BE2C (cell line): Measurements from ENCODE around the gene RASSF9.

ENCODE experiments used
- DNase-seq: peaks from one replicate; pipeline ENCODE4 v3.0.0-alpha.2; 2020
- H3K27me3 ChIP-seq: fragments of 250-450 bp; sonication (Bioruptor Pico); 2 replicates; pipeline ENCODE4 v1.5.1; 2020; ENCODE audit warnings: mild to moderate bottlenecking
- H3K36me3 ChIP-seq: fragments of 250-450 bp; sonication (Bioruptor Pico); 2 replicates; pipeline ENCODE4 v1.5.1; 2020; ENCODE audit warnings: mild to moderate bottlenecking
- H3K4me1 ChIP-seq: fragments of 250-450 bp; sonication (Bioruptor Pico); 2 replicates; pipeline ENCODE4 v1.5.1; 2020
- H3K4me3 ChIP-seq: 2 replicates; pipeline ENCODE4 v1.5.1; 2011; ENCODE audit warnings: low read depth, low read length
- H3K9me3 ChIP-seq: fragments of 250-450 bp; sonication (Bioruptor Pico); 2 replicates; pipeline ENCODE4 v1.5.1; 2020
- CTCF ChIP-seq: IDR thresholded peaks from 2 replicates; pipeline ENCODE4 v1.5.1; 2012; ENCODE audit warnings: mild to moderate bottlenecking, low read depth, low read length

Gene RASSF9

DNA sequence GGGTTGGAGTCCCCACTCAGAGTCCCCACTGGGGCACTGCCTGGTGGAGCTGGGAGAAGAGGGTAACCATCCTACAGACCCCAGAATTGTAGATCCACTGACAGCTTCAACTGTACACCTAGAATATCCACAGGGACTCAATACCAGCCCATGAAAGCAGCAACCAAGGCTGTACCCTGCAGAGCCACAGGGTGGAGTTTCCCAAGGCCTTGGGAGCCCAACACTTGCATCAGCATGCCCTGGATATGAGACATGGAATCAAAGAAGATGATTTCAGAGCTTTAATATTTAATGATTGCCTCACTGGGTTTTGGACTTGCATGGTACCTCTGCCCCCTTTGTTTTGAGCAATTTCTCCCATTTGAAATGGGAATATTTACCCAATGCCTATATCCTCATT, 80.4 kb downstream of the RASSF9 start:
- no peak for TF ChIP-seq CTCF
- no peak for DNase-seq
- peaks cover 4% of the 10 kb centered on the region; the same call in 1 of the 2 replicates for H3K27me3 ChIP-seq
- H3K4me3 ChIP-seq, result no peak overlapping the region
- H3K36me3 ChIP-seq, result no peaks in the 10 kb centered on the region
- no peaks in the 10 kb centered on the region for H3K4me1 ChIP-seq
- no peaks in the 10 kb centered on the region for H3K9me3 ChIP-seq
